ENCODE results near the gene SPOCK2. TPM values are rescaled to one million over a fixed set of nuclear protein-coding genes. Genes with fewer than 3 reads are reported as not detected.
"Not testable (repeated sequence)": the region's sequence is repeated elsewhere in the genome, so short reads cannot be mapped to it uniquely, and the experiment has no call there.

SPOCK2 gene
- total RNA-seq: 7.4 TPM

- no peak for DNase-seq (ENCODE audit: low spot score)
Observed at GRCh38 chr10:72087969-72088888, at the start of gene SPOCK2. Gene SPOCK2 (minus strand): TSS chr10:72088551. CDS start chr10:72088328, 223 bp downstream.

GRCh38 chr10:72137583-72137982 is 49.2 kb upstream of the SPOCK2 start:
- DNase-seq (ENCODE audit: low spot score): no peak

GRCh38 chr10:72136225-72136624 is 47.9 kb upstream of the SPOCK2 start:
- DNase-seq (ENCODE audit: low spot score): not testable (repeated sequence)

GRCh38 chr10:72134785-72135767 is 46.7 kb upstream of the SPOCK2 start:
- no peak for DNase-seq (ENCODE audit: low spot score)

- no peak for DNase-seq (ENCODE audit: low spot score)
Observed at GRCh38 chr10:72133517-72133916, 45.2 kb upstream of the SPOCK2 start.

GRCh38 chr10:72132854-72133253 is 44.5 kb upstream of the SPOCK2 start:
- DNase-seq (ENCODE audit: low spot score): no peak

GRCh38 chr10:72127571-72127970 is 39.2 kb upstream of the SPOCK2 start:
- DNase-seq (ENCODE audit: low spot score): no peak

- no peak for DNase-seq (ENCODE audit: low spot score)
Observed at GRCh38 chr10:72126872-72127232, 38.5 kb upstream of the SPOCK2 start.

- no peak for DNase-seq (ENCODE audit: low spot score)
Observed at GRCh38 chr10:72126184-72126871, 38.0 kb upstream of the SPOCK2 start.

GRCh38 chr10:72124989-72125388 is 36.6 kb upstream of the SPOCK2 start:
- no peak for DNase-seq (ENCODE audit: low spot score)

GRCh38 chr10:72124381-72124780 is 36.0 kb upstream of the SPOCK2 start:
- no peak for DNase-seq (ENCODE audit: low spot score)

GRCh38 chr10:72123616-72124015 is 35.3 kb upstream of the SPOCK2 start:
- DNase-seq (ENCODE audit: low spot score): no peak

GRCh38 chr10:72122221-72122620 is 33.9 kb upstream of the SPOCK2 start:
- DNase-seq (ENCODE audit: low spot score): no peak

- no peak for DNase-seq (ENCODE audit: low spot score)
Observed at GRCh38 chr10:72121389-72121788, 33.0 kb upstream of the SPOCK2 start.

- no peak for DNase-seq (ENCODE audit: low spot score)
Observed at GRCh38 chr10:72116372-72116771, 28.0 kb upstream of the SPOCK2 start.

GRCh38 chr10:72114706-72115450 is 26.5 kb upstream of the SPOCK2 start:
- no peak for DNase-seq (ENCODE audit: low spot score)

- no peak for DNase-seq (ENCODE audit: low spot score)
Observed at GRCh38 chr10:72110673-72111401, 22.5 kb upstream of the SPOCK2 start.

- DNase-seq (ENCODE audit: low spot score): no peak
Observed at GRCh38 chr10:72109636-72110157, 21.3 kb upstream of the SPOCK2 start.

GRCh38 chr10:72108830-72109635 is 20.7 kb upstream of the SPOCK2 start:
- DNase-seq (ENCODE audit: low spot score): no peak

Data from ureter (tissue), 1 donor.